Measurements from ENCODE around the gene KLHDC9. TPM values are rescaled to one million over a fixed set of nuclear protein-coding genes. Genes with fewer than 3 reads are reported as not detected.

KLHDC9 gene
- total RNA-seq, 2 experiments from 2014 or later: 0.41 TPM; not detected in 1

- no peak overlapping the region for H3K27ac ChIP-seq (ENCODE audit: low read depth in 1 of 2, low read length in 2 of 2)
- H3K36me3 Mint-ChIP-seq (ENCODE audit: low read depth): no peaks in the 10 kb centered on the region
- ATAC-seq (ENCODE audit: poor library complexity) (no peak), DNase-seq (peak in 2 of 14 experiments; percentile 67 to 77)
- H3K27me3 ChIP-seq (ENCODE audit: control insufficient read depth in 1 of 2, insufficient read depth in 2 of 2, low read length in 2 of 2): no peaks in the 10 kb centered on the region
- no peak overlapping the region for H3K27ac Mint-ChIP-seq
- no peaks in the 10 kb centered on the region for H3K4me1 Mint-ChIP-seq (ENCODE audit: low read depth)
- POLR2A ChIA-PET: no interaction called here
- H3K4me3 ChIP-seq (ENCODE audit: low read length): no peak overlapping the region
- H3K4me3 Mint-ChIP-seq: no peak overlapping the region
- H3K4me1 ChIP-seq (ENCODE audit: insufficient read depth, low read length): no peaks in the 10 kb centered on the region
- no peaks in the 10 kb centered on the region for H3K36me3 ChIP-seq (ENCODE audit: insufficient read depth, low read length)
- intact Hi-C loops (cut with DNase I, micrococcal nuclease): no loop called here
- no peak for TF ChIP-seq CTCF (IDR thresholded peaks at IDR 0.05)
- H3K9me3 Mint-ChIP-seq: no peaks in the 10 kb centered on the region
- H3K9me3 ChIP-seq (ENCODE audit: control insufficient read depth in 1 of 2, insufficient read depth in 1 of 2, low read length in 2 of 2): no peaks in the 10 kb centered on the region
- H3K27me3 Mint-ChIP-seq: no peaks in the 10 kb centered on the region
- CTCF ChIA-PET: interaction anchor here (1.3 kb wide), 1 partner anchor 14 kb away, joined by 4 read pairs; no protein-coding TSS in a partner anchor
Observed at GRCh38 chr1:161082996-161083747, 15.0 kb upstream of the KLHDC9 start.

- intact Hi-C loops (cut with DNase I, micrococcal nuclease): no loop called here
- no peaks in the 10 kb centered on the region for H3K4me1 Mint-ChIP-seq (ENCODE audit: low read depth)
- Histone ChIP-seq H3K27ac (ENCODE audit: low read depth in 1 of 2, low read length in 2 of 2) (no peak overlapping the region), H3K36me3 (ENCODE audit: insufficient read depth, low read length) (no peaks in the 10 kb centered on the region), H3K4me3 (ENCODE audit: low read length) (no peak overlapping the region), H3K27me3 (ENCODE audit: control insufficient read depth in 1 of 2, insufficient read depth in 2 of 2, low read length in 2 of 2) (no peaks in the 10 kb centered on the region), H3K4me1 (ENCODE audit: insufficient read depth, low read length) (no peaks in the 10 kb centered on the region), H3K9me3 (ENCODE audit: control insufficient read depth in 1 of 2, insufficient read depth in 1 of 2, low read length in 2 of 2) (no peaks in the 10 kb centered on the region)
- no peaks in the 10 kb centered on the region for H3K9me3 Mint-ChIP-seq
- no peak overlapping the region for H3K4me3 Mint-ChIP-seq
- H3K36me3 Mint-ChIP-seq (ENCODE audit: low read depth): no peaks in the 10 kb centered on the region
- CTCF ChIA-PET: interaction anchor here (0.7 to 1.1 kb wide), 2 partner anchors 14 to 199 kb away, joined by 3 to 6 read pairs; partner anchors contain the start of gene ITLN1
- POLR2A ChIA-PET: interaction anchor here (1.4 kb wide), 1 partner anchor 13 kb away, joined by 3 read pairs; no protein-coding TSS in a partner anchor
- no peak for TF ChIP-seq CTCF (IDR thresholded peaks at IDR 0.05)
- no peak for ATAC-seq (ENCODE audit: poor library complexity)
- H3K27ac Mint-ChIP-seq: no peak overlapping the region
- DNase-seq: no peak
- H3K27me3 Mint-ChIP-seq: no peaks in the 10 kb centered on the region
Observed at GRCh38 chr1:161083748-161084596, 14.2 kb upstream of the KLHDC9 start.

DNA sequence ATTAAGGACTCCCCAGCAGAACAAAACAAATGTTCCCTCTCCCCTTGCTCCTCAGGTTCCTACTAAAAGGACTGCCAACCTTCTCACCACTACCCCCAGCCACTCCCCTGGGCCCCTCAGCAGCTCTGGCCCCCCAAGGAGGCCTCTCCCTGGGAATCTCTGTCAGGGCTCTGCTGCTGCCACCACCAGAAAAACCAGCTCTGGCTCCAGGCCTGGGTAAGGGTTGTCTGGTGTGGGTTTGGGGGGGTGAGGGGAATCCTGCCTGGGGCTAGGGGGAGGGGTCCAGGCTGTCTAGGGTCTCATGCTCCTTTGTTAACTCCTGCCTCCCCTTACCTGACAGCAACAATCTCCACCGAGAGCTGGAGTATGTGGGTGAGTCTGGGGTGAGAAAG is 13.6 kb upstream of the KLHDC9 start:
- H3K4me1 Mint-ChIP-seq (ENCODE audit: low read depth): no peaks in the 10 kb centered on the region
- no peak overlapping the region for H3K4me3 ChIP-seq (ENCODE audit: low read length)
- no peaks in the 10 kb centered on the region for H3K36me3 ChIP-seq (ENCODE audit: insufficient read depth, low read length)
- ChIA-PET CTCF (interaction anchor here (0.7 to 1.1 kb wide), 2 partner anchors 13 to 200 kb away, joined by 3 to 6 read pairs; partner anchors contain the start of gene ITLN1), POLR2A (interaction anchor here (1.4 kb wide), 1 partner anchor 12 kb away, joined by 3 read pairs; no protein-coding TSS in a partner anchor)
- H3K27me3 Mint-ChIP-seq: no peaks in the 10 kb centered on the region
- DNase-seq (no peak), ATAC-seq (ENCODE audit: poor library complexity) (no peak)
- H3K27me3 ChIP-seq (ENCODE audit: control insufficient read depth in 1 of 2, insufficient read depth in 2 of 2, low read length in 2 of 2): no peaks in the 10 kb centered on the region
- intact Hi-C loops (cut with DNase I, micrococcal nuclease): no loop called here
- H3K36me3 Mint-ChIP-seq (ENCODE audit: low read depth): no peaks in the 10 kb centered on the region
- no peaks in the 10 kb centered on the region for H3K9me3 ChIP-seq (ENCODE audit: control insufficient read depth in 1 of 2, insufficient read depth in 1 of 2, low read length in 2 of 2)
- H3K4me3 Mint-ChIP-seq: no peak overlapping the region
- no peak overlapping the region for H3K27ac Mint-ChIP-seq
- no peak for TF ChIP-seq CTCF (IDR thresholded peaks at IDR 0.05)
- no peaks in the 10 kb centered on the region for H3K4me1 ChIP-seq (ENCODE audit: insufficient read depth, low read length)
- no peaks in the 10 kb centered on the region for H3K9me3 Mint-ChIP-seq
- no peak overlapping the region for H3K27ac ChIP-seq (ENCODE audit: low read depth in 1 of 2, low read length in 2 of 2)
